ENCODE results near the gene ARL14. TPM values are rescaled to one million over a fixed set of nuclear protein-coding genes. Genes with fewer than 3 reads are reported as not detected.
A peak's percentile ranks its signal among the peaks of the same experiment; 100 is the strongest.

The ARL14 gene
- total and polyA plus RNA-seq, 2 of the 13 experiments (the other 11 are each of a cell fraction or from before 2014, with no cell fraction given): 0.11 TPM; not detected in 1

DNA sequence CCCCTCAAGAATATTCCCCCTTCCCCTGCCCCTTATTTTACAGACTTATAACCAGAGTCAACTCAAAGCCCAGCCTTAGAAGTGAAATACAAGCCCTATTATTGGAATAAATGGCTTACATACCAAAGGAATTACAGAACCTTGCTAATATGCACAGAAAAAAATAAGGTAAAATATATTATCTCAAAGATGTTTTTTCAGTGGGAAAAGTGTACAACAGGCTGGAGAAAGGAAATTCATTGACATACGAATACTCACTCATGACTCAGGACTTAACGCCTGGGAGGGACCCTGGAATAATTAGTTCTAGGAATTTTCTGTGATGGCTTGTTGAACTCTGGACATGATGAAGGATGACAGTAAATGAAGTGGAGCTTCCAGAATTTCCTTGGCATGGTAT is 27.0 kb downstream of the ARL14 start:
- no peak for DNase-seq (ENCODE audit: low spot score)
- Histone ChIP-seq H3K4me2 (ENCODE audit: low read depth, low read length) (no peak overlapping the region), H3K79me2 (ENCODE audit: insufficient read depth, low read length) (no peaks in the 10 kb centered on the region), H3K27me3 (ENCODE audit: control insufficient read depth in 1 of 2, insufficient read depth in 2 of 2, low read length in 2 of 2) (no peaks in the 10 kb centered on the region; a peak in 1 of 5 replicates), H3K4me1 (ENCODE audit: insufficient read depth, low read length) (no peaks in the 10 kb centered on the region), H3K9me3 (ENCODE audit: low read length) (no peaks in the 10 kb centered on the region), H3K27ac (ENCODE audit: extremely low read length, insufficient read depth, low read length) (no peak overlapping the region), H3K4me3 (replicated peaks in 1 of 3; ENCODE audit: insufficient read depth in 1 of 3, low read depth in 2 of 3, low read length in 3 of 3) (no peak overlapping the region), H4K20me1 (ENCODE audit: insufficient read depth, low read length) (no peaks in the 10 kb centered on the region), H2AFZ (ENCODE audit: low read length) (no peak overlapping the region), H3K9ac (ENCODE audit: insufficient read depth, low read depth, low read length) (no peak overlapping the region), H3K36me3 (replicated peaks in 1 of 2; ENCODE audit: control insufficient read depth in 1 of 2, insufficient read depth in 2 of 2, low read length in 2 of 2) (no peaks in the 10 kb centered on the region)
- no TSS peak for BruUV-seq (replicated peaks)
- intact Hi-C loops (cut with micrococcal nuclease; ENCODE audit: unreplicated experiment) (no loop called here), in situ Hi-C loops (cut with HindIII; ENCODE audit: extremely low pct_ligation_motif_present, low pct_unique_long_range_greater_than_20kb) (loop anchor here (10.0 kb wide), 2 partner anchors 231 to 721 kb away; no protein-coding TSS in a partner anchor)
- 19% methylated on average over 2 of the region's 2 CpGs for WGBS (ENCODE audit: low lambda C conversion rate)
- CTCF ChIA-PET (ENCODE audit: low intra/inter-chr PET ratio, low total read pairs): no interaction called here
- POLR2A ChIA-PET: no interaction called here
- TF ChIP-seq ZFAT (CRISPR knock-in tag; conservative IDR thresholded peaks at IDR 0.05): no peak
- TF ChIP-seq ZNF121 (CRISPR knock-in tag; IDR thresholded peaks at IDR 0.05): no peak
- no peak for TF ChIP-seq SP1 (IDR thresholded peaks at IDR 0.05)
- no peak for TF ChIP-seq SP1 (CRISPR knock-in tag; IDR thresholded peaks at IDR 0.05)
- no peak for TF ChIP-seq TBP (CRISPR knock-in tag; IDR thresholded peaks at IDR 0.05)
- TF ChIP-seq EZH2 (conservative IDR thresholded peaks at IDR 0.05; ENCODE audit: low read depth, low read length): no peak
- TF ChIP-seq RAD51 (IDR thresholded peaks at IDR 0.05; ENCODE audit: borderline replicate concordance): no peak
- TF ChIP-seq ZNF362 (CRISPR knock-in tag; IDR thresholded peaks at IDR 0.05; ENCODE audit: borderline replicate concordance): no peak
- ATAC-seq: no peak
- no peak for FAIRE-seq

DNA sequence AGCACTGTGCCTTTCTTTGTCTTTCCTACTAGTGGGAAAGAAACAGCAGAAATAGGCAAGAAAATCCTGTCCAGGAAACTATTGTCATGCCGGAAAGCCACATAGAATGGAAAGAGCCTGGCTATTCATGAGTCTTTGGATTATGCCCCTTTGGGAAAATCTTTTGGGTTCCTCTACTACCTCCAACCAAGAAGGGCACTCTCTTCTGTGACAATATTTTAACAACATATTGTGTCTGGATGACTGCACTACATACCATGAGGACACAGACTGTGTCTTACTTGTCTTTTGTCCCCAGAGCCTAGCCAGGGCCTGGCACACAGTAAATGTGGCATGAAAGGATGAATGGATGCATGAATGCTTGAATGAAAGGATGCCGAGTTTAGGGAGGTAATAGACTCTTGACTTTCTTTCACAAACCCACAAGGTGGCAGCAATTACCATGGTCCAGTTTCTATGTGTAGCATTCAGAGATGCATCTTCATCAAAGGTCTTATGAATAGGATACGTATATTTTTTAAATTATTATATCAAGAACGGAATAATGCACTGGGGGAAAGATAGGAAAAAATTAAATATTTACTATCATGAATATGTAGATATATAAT is 30.3 kb downstream of the ARL14 start:
- Histone ChIP-seq H3K9ac (ENCODE audit: insufficient read depth, low read depth, low read length) (no peak overlapping the region), H3K4me2 (ENCODE audit: low read depth, low read length) (no peak overlapping the region), H3K36me3 (replicated peaks in 1 of 2; ENCODE audit: control insufficient read depth in 1 of 2, insufficient read depth in 2 of 2, low read length in 2 of 2) (no peaks in the 10 kb centered on the region), H3K9me3 (ENCODE audit: low read length) (no peaks in the 10 kb centered on the region), H3K27me3 (ENCODE audit: control insufficient read depth in 1 of 2, insufficient read depth in 2 of 2, low read length in 2 of 2) (no peaks in the 10 kb centered on the region), H4K20me1 (ENCODE audit: insufficient read depth, low read length) (no peaks in the 10 kb centered on the region), H3K4me1 (ENCODE audit: insufficient read depth, low read length) (no peaks in the 10 kb centered on the region), H3K27ac (ENCODE audit: extremely low read length, insufficient read depth, low read length) (no peak overlapping the region), H3K79me2 (ENCODE audit: insufficient read depth, low read length) (no peaks in the 10 kb centered on the region), H3K4me3 (replicated peaks in 1 of 3; ENCODE audit: insufficient read depth in 1 of 3, low read depth in 2 of 3, low read length in 3 of 3) (no peak overlapping the region), H2AFZ (ENCODE audit: low read length) (no peak overlapping the region)
- WGBS (ENCODE audit: low lambda C conversion rate): 9% methylated on average over 4 of the region's 4 CpGs
- DNase-seq (ENCODE audit: low spot score) (peak; percentile 38), ATAC-seq (peak; percentile 70), FAIRE-seq (peak; percentile 28)
- BruUV-seq (replicated peaks): no TSS peak
- in situ Hi-C loops (cut with HindIII; ENCODE audit: extremely low pct_ligation_motif_present, low pct_unique_long_range_greater_than_20kb) (loop anchor here (10.0 kb wide), 2 partner anchors 228 to 718 kb away; no protein-coding TSS in a partner anchor), intact Hi-C loops (cut with micrococcal nuclease; ENCODE audit: unreplicated experiment) (loop anchor here (1.0 to 5.0 kb wide), 3 partner anchors 220 to 715 kb away; no protein-coding TSS in a partner anchor)
- ChIA-PET POLR2A (no interaction called here), CTCF (ENCODE audit: low intra/inter-chr PET ratio, low total read pairs) (interaction anchor here (1.0 to 1.5 kb wide), 2 partner anchors 235 to 717 kb away, joined by 4 to 15 read pairs; no protein-coding TSS in a partner anchor)
- TF ChIP-seq ZNF446 (CRISPR knock-in tag; IDR thresholded peaks at IDR 0.05) (no peak), ZNF780A (CRISPR knock-in tag; IDR thresholded peaks at IDR 0.05) (no peak), SMC3 (IDR thresholded peaks at IDR 0.05; ENCODE audit: low read length) (peak; percentile 47; the same call in 1 of the 2 replicates), STAG1 (CRISPR knock-in tag; IDR thresholded peaks at IDR 0.05) (peak; percentile 68)
- TF ChIP-seq, protein P1, sequence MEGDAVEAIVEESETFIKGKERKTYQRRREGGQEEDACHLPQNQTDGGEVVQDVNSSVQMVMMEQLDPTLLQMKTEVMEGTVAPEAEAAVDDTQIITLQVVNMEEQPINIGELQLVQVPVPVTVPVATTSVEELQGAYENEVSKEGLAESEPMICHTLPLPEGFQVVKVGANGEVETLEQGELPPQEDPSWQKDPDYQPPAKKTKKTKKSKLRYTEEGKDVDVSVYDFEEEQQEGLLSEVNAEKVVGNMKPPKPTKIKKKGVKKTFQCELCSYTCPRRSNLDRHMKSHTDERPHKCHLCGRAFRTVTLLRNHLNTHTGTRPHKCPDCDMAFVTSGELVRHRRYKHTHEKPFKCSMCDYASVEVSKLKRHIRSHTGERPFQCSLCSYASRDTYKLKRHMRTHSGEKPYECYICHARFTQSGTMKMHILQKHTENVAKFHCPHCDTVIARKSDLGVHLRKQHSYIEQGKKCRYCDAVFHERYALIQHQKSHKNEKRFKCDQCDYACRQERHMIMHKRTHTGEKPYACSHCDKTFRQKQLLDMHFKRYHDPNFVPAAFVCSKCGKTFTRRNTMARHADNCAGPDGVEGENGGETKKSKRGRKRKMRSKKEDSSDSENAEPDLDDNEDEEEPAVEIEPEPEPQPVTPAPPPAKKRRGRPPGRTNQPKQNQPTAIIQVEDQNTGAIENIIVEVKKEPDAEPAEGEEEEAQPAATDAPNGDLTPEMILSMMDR (CRISPR knock-in tag; IDR thresholded peaks at IDR 0.05): peak; percentile 53
